ENCODE results near the gene SLC4A1AP.

The SLC4A1AP gene

DNA sequence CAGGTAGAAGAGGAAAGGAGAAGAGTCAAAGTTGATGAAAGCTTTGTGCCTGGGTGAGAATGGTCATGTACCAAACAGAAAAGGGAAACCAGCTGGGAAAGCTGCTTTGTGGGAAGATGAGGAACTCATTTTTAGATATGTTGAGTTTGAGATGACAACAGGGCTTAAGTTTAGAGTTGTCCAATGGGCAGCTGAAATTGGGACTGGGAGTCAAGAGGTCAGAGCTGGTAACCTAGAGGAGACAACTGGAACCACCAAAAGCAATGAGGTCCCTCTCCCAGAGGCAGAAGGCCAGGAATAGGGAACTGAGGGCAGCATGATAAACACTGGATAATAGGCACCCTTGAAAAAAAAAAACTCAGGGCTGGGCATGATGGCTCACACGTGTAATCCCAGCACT lies 48.8 kb downstream of the SLC4A1AP start:
- TF ChIP-seq MYC (IDR thresholded peaks at IDR 0.05; ENCODE audit: low read depth, low read length) (no peak), POLR2A (IDR thresholded peaks at IDR 0.05; ENCODE audit: extremely low read depth, insufficient read length) (no peak)
- TF ChIP-seq, protein P1, sequence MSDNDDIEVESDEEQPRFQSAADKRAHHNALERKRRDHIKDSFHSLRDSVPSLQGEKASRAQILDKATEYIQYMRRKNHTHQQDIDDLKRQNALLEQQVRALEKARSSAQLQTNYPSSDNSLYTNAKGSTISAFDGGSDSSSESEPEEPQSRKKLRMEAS (IDR thresholded peaks at IDR 0.05; ENCODE audit: low read depth, low read length), result no peak
- TF ChIP-seq, protein P2, sequence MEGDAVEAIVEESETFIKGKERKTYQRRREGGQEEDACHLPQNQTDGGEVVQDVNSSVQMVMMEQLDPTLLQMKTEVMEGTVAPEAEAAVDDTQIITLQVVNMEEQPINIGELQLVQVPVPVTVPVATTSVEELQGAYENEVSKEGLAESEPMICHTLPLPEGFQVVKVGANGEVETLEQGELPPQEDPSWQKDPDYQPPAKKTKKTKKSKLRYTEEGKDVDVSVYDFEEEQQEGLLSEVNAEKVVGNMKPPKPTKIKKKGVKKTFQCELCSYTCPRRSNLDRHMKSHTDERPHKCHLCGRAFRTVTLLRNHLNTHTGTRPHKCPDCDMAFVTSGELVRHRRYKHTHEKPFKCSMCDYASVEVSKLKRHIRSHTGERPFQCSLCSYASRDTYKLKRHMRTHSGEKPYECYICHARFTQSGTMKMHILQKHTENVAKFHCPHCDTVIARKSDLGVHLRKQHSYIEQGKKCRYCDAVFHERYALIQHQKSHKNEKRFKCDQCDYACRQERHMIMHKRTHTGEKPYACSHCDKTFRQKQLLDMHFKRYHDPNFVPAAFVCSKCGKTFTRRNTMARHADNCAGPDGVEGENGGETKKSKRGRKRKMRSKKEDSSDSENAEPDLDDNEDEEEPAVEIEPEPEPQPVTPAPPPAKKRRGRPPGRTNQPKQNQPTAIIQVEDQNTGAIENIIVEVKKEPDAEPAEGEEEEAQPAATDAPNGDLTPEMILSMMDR (IDR thresholded peaks at IDR 0.05; ENCODE audit: low read depth, low read length), result no peak
- H3K4me3 ChIP-seq (ENCODE audit: low read depth, low read length), result no peak overlapping the region
- no peak for DNase-seq (ENCODE audit: low read depth)

DNA sequence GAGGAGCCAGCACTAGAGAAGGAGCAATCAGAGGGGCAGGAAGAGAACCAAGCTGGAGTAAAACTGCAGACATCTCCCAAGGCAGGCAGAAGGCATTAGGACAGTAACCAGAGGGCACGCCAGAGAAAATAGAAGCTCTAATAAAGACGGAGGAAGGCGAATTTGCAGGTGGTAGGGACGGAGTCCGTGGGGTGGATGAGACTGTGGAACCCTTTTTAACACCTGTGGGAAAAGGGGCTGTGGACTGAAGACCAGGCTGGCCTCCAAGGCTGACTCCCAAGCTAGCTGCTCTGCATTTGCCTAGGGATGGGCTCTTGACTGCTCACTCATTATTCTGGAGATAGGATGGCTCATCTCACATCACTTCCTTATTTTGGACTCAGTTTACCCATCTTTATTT lies 49.5 kb downstream of the SLC4A1AP start:
- no peak overlapping the region for H3K4me3 ChIP-seq (ENCODE audit: low read depth, low read length)
- DNase-seq (ENCODE audit: low read depth), result no peak
- TF ChIP-seq, protein P1 (IDR thresholded peaks at IDR 0.05; ENCODE audit: low read depth, low read length), result no peak
- TF ChIP-seq MYC (IDR thresholded peaks at IDR 0.05; ENCODE audit: low read depth, low read length) (no peak), POLR2A (IDR thresholded peaks at IDR 0.05; ENCODE audit: extremely low read depth, insufficient read length) (no peak)
- TF ChIP-seq, protein P2 (IDR thresholded peaks at IDR 0.05; ENCODE audit: low read depth, low read length), result no peak

DNA sequence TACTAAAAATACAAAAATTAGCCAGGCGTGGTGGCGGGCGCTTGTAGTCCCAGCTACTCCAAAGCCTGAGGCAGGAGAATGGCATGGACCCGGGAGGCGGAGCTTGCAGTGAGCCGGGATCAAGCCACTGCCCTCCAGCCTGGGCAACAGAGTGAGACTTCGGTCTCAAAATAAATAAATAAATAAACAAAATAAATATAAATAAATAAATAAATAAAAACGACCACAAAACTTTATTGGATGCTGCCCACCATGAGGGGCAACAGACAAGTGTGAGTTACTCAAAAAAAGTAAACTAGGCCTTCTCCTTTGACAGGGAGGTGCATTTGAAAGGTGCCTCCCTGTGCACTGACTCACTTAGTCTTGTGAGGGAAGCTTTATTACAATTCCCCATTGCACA lies 50.4 kb downstream of the SLC4A1AP start:
- H3K4me3 ChIP-seq (ENCODE audit: low read depth, low read length), result no peak overlapping the region
- no peak for DNase-seq (ENCODE audit: low read depth)

DNA sequence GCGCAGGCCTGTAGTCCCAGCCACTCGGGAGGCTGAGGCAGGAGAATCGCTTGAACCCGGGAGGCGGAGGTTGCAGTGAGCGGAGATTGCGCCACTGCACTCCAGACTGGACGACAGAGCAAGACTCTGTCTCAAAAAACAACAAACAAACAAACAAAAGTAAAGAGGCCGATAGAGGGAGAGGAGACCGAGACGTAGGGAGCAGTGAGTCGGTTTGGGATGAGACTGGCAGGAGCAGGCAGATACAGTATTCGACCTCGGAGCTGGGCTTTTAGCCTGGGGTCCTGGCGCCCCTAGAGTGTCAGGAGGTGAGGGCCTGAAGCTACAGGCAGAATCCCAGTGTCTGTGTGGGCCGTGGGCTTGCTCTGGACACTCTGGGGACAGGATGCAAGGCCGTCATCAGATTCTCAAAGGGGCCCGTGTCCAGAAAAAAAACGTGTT lies 51.2 kb downstream of the SLC4A1AP start:
- H3K4me3 ChIP-seq (ENCODE audit: low read depth, low read length), result no peak overlapping the region
- TF ChIP-seq POLR2A (IDR thresholded peaks at IDR 0.05; ENCODE audit: extremely low read depth, insufficient read length), result no peak
- TF ChIP-seq, protein P1 (IDR thresholded peaks at IDR 0.05; ENCODE audit: low read depth, low read length), result no peak
- no peak for TF ChIP-seq MYC (IDR thresholded peaks at IDR 0.05; ENCODE audit: low read depth, low read length)
- TF ChIP-seq, protein P2 (IDR thresholded peaks at IDR 0.05; ENCODE audit: low read depth, low read length), result no peak
- DNase-seq (ENCODE audit: low read depth), result no peak

More for the DNA sequence above, 50.4 kb downstream of the SLC4A1AP start:
- TF ChIP-seq, protein P2 (IDR thresholded peaks at IDR 0.05; ENCODE audit: low read depth, low read length), result no peak
- no peak for TF ChIP-seq POLR2A (IDR thresholded peaks at IDR 0.05; ENCODE audit: extremely low read depth, insufficient read length)

DNA sequence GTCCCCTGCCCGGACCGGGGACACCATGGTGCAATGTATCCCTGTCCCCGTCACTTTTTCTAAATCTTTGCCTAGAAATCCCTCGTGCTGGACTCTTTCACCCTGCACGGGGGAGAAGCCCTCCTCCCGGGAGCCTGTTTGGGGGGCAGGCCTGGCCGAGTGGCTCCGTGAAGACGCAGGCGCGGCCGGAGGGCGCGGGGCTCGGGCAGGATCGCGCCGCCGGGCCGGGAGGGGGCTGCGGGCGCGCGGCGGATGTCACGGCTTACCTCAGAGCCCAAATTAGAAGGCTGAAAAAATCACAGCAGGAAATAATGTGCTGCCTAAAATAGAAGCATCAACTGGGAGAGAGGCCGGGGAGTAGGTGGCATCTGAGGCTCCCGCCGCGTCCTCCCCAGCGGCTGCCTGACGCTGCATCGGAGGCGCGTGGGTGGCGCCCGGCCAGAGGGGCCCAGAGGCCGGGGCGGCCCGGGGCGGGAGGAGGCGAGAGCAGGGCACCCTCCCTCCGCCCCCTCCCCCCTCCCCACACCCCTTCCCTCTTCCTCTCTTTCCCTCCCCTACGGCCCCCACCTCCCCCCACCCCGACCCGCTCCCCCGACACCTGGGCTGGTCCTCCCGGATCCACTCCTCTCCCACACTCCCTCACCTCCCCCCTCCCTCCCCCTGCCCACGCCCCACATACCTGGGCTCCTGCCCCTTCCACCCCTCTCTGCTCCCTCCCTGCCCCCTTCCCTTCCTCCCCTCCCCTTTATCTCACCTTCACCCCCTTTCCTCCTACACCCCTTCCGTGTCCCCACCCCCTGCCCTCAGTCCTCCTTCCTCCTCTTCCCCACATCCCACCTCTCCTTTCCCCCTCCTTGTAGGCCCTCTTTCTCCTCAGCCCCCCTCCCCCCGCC lies 51.9 kb downstream of the SLC4A1AP start:
- peak; percentile 71 for DNase-seq (ENCODE audit: low read depth)
- no peak for TF ChIP-seq MYC (IDR thresholded peaks at IDR 0.05; ENCODE audit: low read depth, low read length)
- TF ChIP-seq, protein P1 (IDR thresholded peaks at IDR 0.05; ENCODE audit: low read depth, low read length), result no peak
- TF ChIP-seq, protein P2 (IDR thresholded peaks at IDR 0.05; ENCODE audit: low read depth, low read length), result no peak
- H3K4me3 ChIP-seq (ENCODE audit: low read depth, low read length), result no peak overlapping the region

Measured in NB4 (cell line).